Measurements from ENCODE around the gene WSCD2. TPM values are rescaled to one million over a fixed set of nuclear protein-coding genes. Genes with fewer than 3 reads are reported as not detected.

WSCD2 gene
- polyA plus RNA-seq, 3 donors = not detected

DNA sequence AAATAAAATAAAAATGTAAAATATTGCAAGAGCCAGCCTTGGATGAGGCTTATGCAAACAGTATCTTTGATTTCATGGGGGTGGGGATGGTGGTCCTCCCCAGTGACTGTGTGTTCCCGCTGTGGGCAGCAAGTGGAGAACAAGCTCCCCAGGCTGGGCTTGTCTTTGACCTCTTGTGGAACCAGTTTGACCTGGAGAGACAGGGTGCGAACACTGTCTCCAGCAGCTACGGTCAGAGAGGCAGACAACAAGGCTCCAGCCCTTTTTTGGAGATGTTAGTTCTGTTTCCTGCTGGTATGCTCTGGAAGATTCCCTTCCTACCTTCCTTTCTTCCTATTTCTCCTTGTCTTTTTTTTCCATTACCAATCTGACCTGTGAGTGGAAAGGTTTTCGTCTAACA is 21.8 kb upstream of the WSCD2 start:
- no peak overlapping the region for H3K27ac Mint-ChIP-seq
- intact Hi-C loops (cut with micrococcal nuclease) = no loop called here

GRCh38 chr12:108109504-108109903 is 19.6 kb upstream of the WSCD2 start:
- Histone ChIP-seq H3K4me3 (replicated peaks in 1 of 3; ENCODE audit: low read depth in 2 of 3, low read length in 3 of 3) (no peak overlapping the region), H3K9ac (ENCODE audit: insufficient read depth, low read length, poor library complexity, severe bottlenecking) (no peak overlapping the region), H4K20me1 (ENCODE audit: insufficient read depth, low read length) (no peaks in the 10 kb centered on the region), H3K79me2 (ENCODE audit: insufficient read depth, low read length) (no peaks in the 10 kb centered on the region), H3K27ac (ENCODE audit: low read depth in 1 of 2, low read length in 2 of 2) (no peak overlapping the region), H3K4me1 (ENCODE audit: control insufficient read depth in 1 of 2, insufficient read depth in 2 of 2, low read length in 2 of 2) (no peaks in the 10 kb centered on the region), H3K27me3 (ENCODE audit: control insufficient read depth in 2 of 2, insufficient read depth in 2 of 2, low read length in 2 of 2) (no peaks in the 10 kb centered on the region), H2AFZ (ENCODE audit: insufficient read depth, low read depth, low read length, poor library complexity, severe bottlenecking) (no peak overlapping the region), H3K36me3 (replicated peaks in 1 of 2; ENCODE audit: control insufficient read depth in 1 of 2, insufficient read depth in 2 of 2, low read length in 2 of 2) (no peaks in the 10 kb centered on the region), H3K4me2 (replicated peaks; ENCODE audit: extremely low read depth, low read length, poor library complexity, severe bottlenecking) (no peak overlapping the region), H3K9me3 (replicated peaks in 1 of 2; ENCODE audit: control insufficient read depth in 1 of 2, insufficient read depth in 1 of 2, low read length in 2 of 2) (no peaks in the 10 kb centered on the region)
- DNase-seq = no peak
- H3K36me3 Mint-ChIP-seq = no peaks in the 10 kb centered on the region
- no CpG with 5 or more reads among the region's 3 CpGs for WGBS (ENCODE audit: insufficient coverage)
- intact Hi-C loops (cut with micrococcal nuclease) = no loop called here
- no peaks in the 10 kb centered on the region for H3K9me3 Mint-ChIP-seq
- TF ChIP-seq, protein P1, sequence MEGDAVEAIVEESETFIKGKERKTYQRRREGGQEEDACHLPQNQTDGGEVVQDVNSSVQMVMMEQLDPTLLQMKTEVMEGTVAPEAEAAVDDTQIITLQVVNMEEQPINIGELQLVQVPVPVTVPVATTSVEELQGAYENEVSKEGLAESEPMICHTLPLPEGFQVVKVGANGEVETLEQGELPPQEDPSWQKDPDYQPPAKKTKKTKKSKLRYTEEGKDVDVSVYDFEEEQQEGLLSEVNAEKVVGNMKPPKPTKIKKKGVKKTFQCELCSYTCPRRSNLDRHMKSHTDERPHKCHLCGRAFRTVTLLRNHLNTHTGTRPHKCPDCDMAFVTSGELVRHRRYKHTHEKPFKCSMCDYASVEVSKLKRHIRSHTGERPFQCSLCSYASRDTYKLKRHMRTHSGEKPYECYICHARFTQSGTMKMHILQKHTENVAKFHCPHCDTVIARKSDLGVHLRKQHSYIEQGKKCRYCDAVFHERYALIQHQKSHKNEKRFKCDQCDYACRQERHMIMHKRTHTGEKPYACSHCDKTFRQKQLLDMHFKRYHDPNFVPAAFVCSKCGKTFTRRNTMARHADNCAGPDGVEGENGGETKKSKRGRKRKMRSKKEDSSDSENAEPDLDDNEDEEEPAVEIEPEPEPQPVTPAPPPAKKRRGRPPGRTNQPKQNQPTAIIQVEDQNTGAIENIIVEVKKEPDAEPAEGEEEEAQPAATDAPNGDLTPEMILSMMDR (IDR thresholded peaks at IDR 0.05) = no peak
- H3K27me3 Mint-ChIP-seq (ENCODE audit: low read depth in 3 of 3) = peaks cover 0 to 7% (median 5%) of the 10 kb centered on the region in 3 donors
- H3K4me3 Mint-ChIP-seq = no peak overlapping the region
- H3K4me1 Mint-ChIP-seq = no peaks in the 10 kb centered on the region
- no peak overlapping the region for H3K27ac Mint-ChIP-seq

More for the DNA sequence above, 21.8 kb upstream of the WSCD2 start:
- no peaks in the 10 kb centered on the region for H3K9me3 ChIP-seq (replicated peaks in 1 of 2; ENCODE audit: control insufficient read depth in 1 of 2, insufficient read depth in 1 of 2, low read length in 2 of 2)
- no peak overlapping the region for H3K4me2 ChIP-seq (replicated peaks; ENCODE audit: extremely low read depth, low read length, poor library complexity, severe bottlenecking)
- no peaks in the 10 kb centered on the region for H3K4me1 ChIP-seq (ENCODE audit: control insufficient read depth in 1 of 2, insufficient read depth in 2 of 2, low read length in 2 of 2)
- H3K27me3 ChIP-seq (ENCODE audit: control insufficient read depth in 2 of 2, insufficient read depth in 2 of 2, low read length in 2 of 2) = no peaks in the 10 kb centered on the region
- H3K9me3 Mint-ChIP-seq = no peaks in the 10 kb centered on the region
- H2AFZ ChIP-seq (ENCODE audit: insufficient read depth, low read depth, low read length, poor library complexity, severe bottlenecking) = no peak overlapping the region
- no peaks in the 10 kb centered on the region for H3K36me3 Mint-ChIP-seq
- TF ChIP-seq, protein P1 (IDR thresholded peaks at IDR 0.05) = no peak
- peaks cover 4 to 8% (median 8%) of the 10 kb centered on the region in 3 donors for H3K27me3 Mint-ChIP-seq (ENCODE audit: low read depth in 3 of 3)
- H3K4me3 Mint-ChIP-seq = no peak overlapping the region
- no peaks in the 10 kb centered on the region for H3K4me1 Mint-ChIP-seq
- WGBS (ENCODE audit: insufficient coverage) = 93% methylated on average over 2 of the region's 4 CpGs
- no peaks in the 10 kb centered on the region for H3K36me3 ChIP-seq (replicated peaks in 1 of 2; ENCODE audit: control insufficient read depth in 1 of 2, insufficient read depth in 2 of 2, low read length in 2 of 2)
- H3K4me3 ChIP-seq (replicated peaks in 1 of 3; ENCODE audit: low read depth in 2 of 3, low read length in 3 of 3) = no peak overlapping the region
- no peak for DNase-seq
- no peaks in the 10 kb centered on the region for H4K20me1 ChIP-seq (ENCODE audit: insufficient read depth, low read length)
- H3K9ac ChIP-seq (ENCODE audit: insufficient read depth, low read length, poor library complexity, severe bottlenecking) = no peak overlapping the region
- no peak overlapping the region for H3K27ac ChIP-seq (ENCODE audit: low read depth in 1 of 2, low read length in 2 of 2)
- no peaks in the 10 kb centered on the region for H3K79me2 ChIP-seq (ENCODE audit: insufficient read depth, low read length)
